H9 (cell line): ENCODE results near the gene KRTAP9-3. TPM values are rescaled to one million over a fixed set of nuclear protein-coding genes. Genes with fewer than 3 reads are reported as not detected.

Experiments
- DNase-seq: peaks from one replicate; pipeline ENCODE4 v3.0.0-alpha.2; 2017
- H2AFZ ChIP-seq: one replicate; pipeline ENCODE4 v1.6.1; 2013; ENCODE audit warnings: mild to moderate bottlenecking, low read length, control low read depth, moderate library complexity
- H2AK5ac ChIP-seq: 2 replicates; pipeline ENCODE4 v1.6.1; 2013; ENCODE audit warnings: low read length, control low read depth, mixed read lengths; ENCODE audit not compliant: insufficient read length
- H2BK120ac ChIP-seq: one replicate; pipeline ENCODE4 v1.6.1; 2013; ENCODE audit warnings: low read depth, mild to moderate bottlenecking, low read length, control low read depth, inconsistent platforms; ENCODE audit not compliant: poor library complexity, severe bottlenecking
- H2BK12ac ChIP-seq: 2 replicates; pipeline ENCODE4 v1.6.1; 2013; ENCODE audit warnings: low read length, control low read depth, mixed read lengths, low read depth; ENCODE audit not compliant: insufficient read length
- H2BK15ac ChIP-seq: 2 replicates; pipeline ENCODE4 v1.6.1; 2013; ENCODE audit warnings: low read depth, low read length, control low read depth
- H2BK20ac ChIP-seq: one replicate; pipeline ENCODE4 v1.6.1; 2013; ENCODE audit warnings: low read depth, mild to moderate bottlenecking, low read length, control low read depth, inconsistent platforms; ENCODE audit not compliant: poor library complexity, severe bottlenecking
- H2BK5ac ChIP-seq: 2 replicates; pipeline ENCODE4 v1.6.1; 2013; ENCODE audit warnings: low read length, control low read depth, mixed read lengths; ENCODE audit not compliant: insufficient read length
- H3K14ac ChIP-seq: 2 replicates; pipeline ENCODE4 v1.6.1; 2013; ENCODE audit warnings: low read length, control low read depth; ENCODE audit not compliant: insufficient read depth
- H3K18ac ChIP-seq: 2 replicates; pipeline ENCODE4 v1.6.1; 2013; ENCODE audit warnings: low read depth, mild to moderate bottlenecking, mixed read lengths, low read length, control low read depth; ENCODE audit not compliant: insufficient read length
- H3K23ac ChIP-seq: 2 replicates; pipeline ENCODE4 v1.6.1; 2013; ENCODE audit warnings: low read length, control low read depth, mixed read lengths, low read depth; ENCODE audit not compliant: insufficient read length
- H3K23me2 ChIP-seq: 2 replicates; pipeline ENCODE4 v1.6.1; 2013; ENCODE audit warnings: low read depth, mild to moderate bottlenecking, mixed read lengths, low read length, control low read depth; ENCODE audit not compliant: insufficient read length, poor library complexity, severe bottlenecking
- H3K27ac ChIP-seq: 2 replicates; pipeline ENCODE4 v1.5.1; 2013; ENCODE audit warnings: low read length, control low read depth, mixed read lengths, low read depth; ENCODE audit not compliant: insufficient read length
- H3K27me3 ChIP-seq: 2 replicates; pipeline ENCODE4 v1.6.1; 2013; ENCODE audit warnings: low read length, control low read depth, inconsistent platforms; ENCODE audit not compliant: insufficient read depth
- H3K4ac ChIP-seq: 2 replicates; pipeline ENCODE4 v1.6.1; 2013; ENCODE audit warnings: low read depth, mild to moderate bottlenecking, control low read depth, inconsistent platforms, low read length, moderate library complexity
- H3K4me1 ChIP-seq: 2 replicates; pipeline ENCODE4 v1.6.1; 2013; ENCODE audit warnings: low read length, control low read depth, inconsistent platforms; ENCODE audit not compliant: insufficient read depth
- H3K4me2 ChIP-seq: 2 replicates; pipeline ENCODE4 v1.6.1; 2013; ENCODE audit warnings: low read length, control low read depth, mixed read lengths; ENCODE audit not compliant: insufficient read length, insufficient read depth
- H3K56ac ChIP-seq: 2 replicates; pipeline ENCODE4 v1.6.1; 2013; ENCODE audit warnings: low read depth, mild to moderate bottlenecking, mixed read lengths, low read length, control low read depth; ENCODE audit not compliant: insufficient read length
- H3K79me1 ChIP-seq: 2 replicates; pipeline ENCODE4 v1.6.1; 2013; ENCODE audit warnings: low read depth, mild to moderate bottlenecking, moderate library complexity, low read length, control low read depth, inconsistent platforms; ENCODE audit not compliant: insufficient read depth, poor library complexity, severe bottlenecking
- H3K79me2 ChIP-seq: 2 replicates; pipeline ENCODE4 v1.6.1; 2013; ENCODE audit warnings: low read length, control low read depth, inconsistent platforms; ENCODE audit not compliant: insufficient read depth
- H3K9ac ChIP-seq: 2 replicates; pipeline ENCODE4 v1.6.1; 2013; ENCODE audit warnings: low read length, control low read depth, mixed read lengths; ENCODE audit not compliant: insufficient read length; ENCODE audit errors: extremely low read depth
- H3K9me3 ChIP-seq: one replicate; pipeline ENCODE4 v1.6.1; 2013; ENCODE audit warnings: low read depth, low read length, inconsistent platforms; ENCODE audit not compliant: control insufficient read depth
- H3T11ph ChIP-seq: one replicate; pipeline ENCODE4 v1.6.1; 2013; ENCODE audit warnings: mild to moderate bottlenecking, low read length, control low read depth, inconsistent platforms
- H4K20me1 ChIP-seq: one replicate; pipeline ENCODE4 v1.6.1; 2013; ENCODE audit not compliant: control insufficient read depth, insufficient read length, insufficient read depth
- H4K5ac ChIP-seq: 2 replicates; pipeline ENCODE4 v1.6.1; 2013; ENCODE audit warnings: low read depth, mild to moderate bottlenecking, mixed read lengths, low read length, control low read depth; ENCODE audit not compliant: insufficient read length
- H4K8ac ChIP-seq: replicated peaks from 2 replicates; pipeline ENCODE4 v1.6.1; 2013; ENCODE audit warnings: low read length, control low read depth, mixed read lengths, low read depth; ENCODE audit not compliant: insufficient read length
- H4K91ac ChIP-seq: 2 replicates; pipeline ENCODE4 v1.6.1; 2013; ENCODE audit warnings: low read depth, mild to moderate bottlenecking, moderate library complexity, mixed read lengths, low read length, control low read depth; ENCODE audit not compliant: insufficient read length
- H3K27ac Mint-ChIP-seq, 3 experiments: 2 replicates in 2 of 3; 3 replicates in 1 of 3; pipeline ENCODE4 v1.8.0; 2020 to 2021; ENCODE audit warnings: mixed read lengths in 3 of 3, mild to moderate bottlenecking in 1 of 3, moderate library complexity in 1 of 3
- H3K27me3 Mint-ChIP-seq: 2 replicates; pipeline ENCODE4 v1.8.0; 2021; ENCODE audit warnings: low read depth, mild to moderate bottlenecking, moderate library complexity, mixed read lengths
- H3K36me3 Mint-ChIP-seq, 3 experiments: 2 replicates in 2 of 3; 3 replicates in 1 of 3; pipeline ENCODE4 v1.8.0; 2020 to 2021; ENCODE audit warnings: low read depth in 3 of 3, mixed read lengths in 3 of 3; ENCODE audit not compliant: insufficient read depth in 1 of 3
- H3K4me1 Mint-ChIP-seq, 2 experiments: 2 replicates each; pipeline ENCODE4 v1.8.0; 2020; ENCODE audit warnings: mixed read lengths in 2 of 2
- H3K4me3 Mint-ChIP-seq, 2 experiments: 2 replicates in 1 of 2; 3 replicates in 1 of 2; pipeline ENCODE4 v1.8.0; 2020 to 2021; ENCODE audit warnings: mild to moderate bottlenecking in 2 of 2, mixed read lengths in 2 of 2, moderate library complexity in 1 of 2
- H3K9me3 Mint-ChIP-seq, 2 experiments: 2 replicates in 1 of 2; 3 replicates in 1 of 2; pipeline ENCODE4 v1.8.0; 2020; ENCODE audit warnings: mild to moderate bottlenecking in 2 of 2, mixed read lengths in 2 of 2, moderate library complexity in 1 of 2
- WGBS: extraction: QIAGEN DNeasy Blood & Tissue Kit; methylation state at CpG from one replicate; pipeline ENCODE4 v1.1.7; 2013; ENCODE audit warnings: missing lambda C conversion rate, low lambda C conversion rate, mixed read lengths; ENCODE audit not compliant: insufficient read length; ENCODE audit errors: extremely low coverage; 5-methylcytosine and 5-hydroxymethylcytosine counted together
- total RNA-seq: library from RNA; stranded (reverse); gene quantifications from 2 replicates; pipeline ENCODE4 v1.2.1, GENCODE V29; 2021
- TF ChIP-seq, protein P1 (sequence below): fragments of 200-600 bp; sonication (generic); conservative IDR thresholded peaks from 3 replicates; pipeline ENCODE4 v1.8.0; 2021; ENCODE audit warnings: antibody characterized with exemption, mild to moderate bottlenecking

KRTAP9-3 gene
- total RNA-seq, 1 experiment from 2014 or later = not detected

- H4K91ac ChIP-seq = no peak overlapping the region
- H2BK120ac ChIP-seq = no peak overlapping the region
- TF ChIP-seq, protein P1, sequence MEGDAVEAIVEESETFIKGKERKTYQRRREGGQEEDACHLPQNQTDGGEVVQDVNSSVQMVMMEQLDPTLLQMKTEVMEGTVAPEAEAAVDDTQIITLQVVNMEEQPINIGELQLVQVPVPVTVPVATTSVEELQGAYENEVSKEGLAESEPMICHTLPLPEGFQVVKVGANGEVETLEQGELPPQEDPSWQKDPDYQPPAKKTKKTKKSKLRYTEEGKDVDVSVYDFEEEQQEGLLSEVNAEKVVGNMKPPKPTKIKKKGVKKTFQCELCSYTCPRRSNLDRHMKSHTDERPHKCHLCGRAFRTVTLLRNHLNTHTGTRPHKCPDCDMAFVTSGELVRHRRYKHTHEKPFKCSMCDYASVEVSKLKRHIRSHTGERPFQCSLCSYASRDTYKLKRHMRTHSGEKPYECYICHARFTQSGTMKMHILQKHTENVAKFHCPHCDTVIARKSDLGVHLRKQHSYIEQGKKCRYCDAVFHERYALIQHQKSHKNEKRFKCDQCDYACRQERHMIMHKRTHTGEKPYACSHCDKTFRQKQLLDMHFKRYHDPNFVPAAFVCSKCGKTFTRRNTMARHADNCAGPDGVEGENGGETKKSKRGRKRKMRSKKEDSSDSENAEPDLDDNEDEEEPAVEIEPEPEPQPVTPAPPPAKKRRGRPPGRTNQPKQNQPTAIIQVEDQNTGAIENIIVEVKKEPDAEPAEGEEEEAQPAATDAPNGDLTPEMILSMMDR = no peak
- H4K8ac ChIP-seq = no peak overlapping the region
- no peaks in the 10 kb centered on the region for H3K9me3 ChIP-seq
- no peak overlapping the region for H3K14ac ChIP-seq
- no peak overlapping the region for H4K5ac ChIP-seq
- no peak overlapping the region for H3K27ac ChIP-seq
- Mint-ChIP-seq H3K27me3 (peaks cover 4% of the 10 kb centered on the region), H3K27ac (no peak overlapping the region), H3K4me1 (no peaks in the 10 kb centered on the region), H3K9me3 (peaks cover 0 to 8% of the 10 kb centered on the region in 2 experiments; a peak in 3 of 5 replicates), H3K4me3 (no peak overlapping the region), H3K36me3 (no peaks in the 10 kb centered on the region)
- H3K79me2 ChIP-seq = no peaks in the 10 kb centered on the region
- no peak overlapping the region for H3K18ac ChIP-seq
- no peak for DNase-seq
- no peak overlapping the region for H2BK5ac ChIP-seq
- no peaks in the 10 kb centered on the region for H3K79me1 ChIP-seq
- no peak overlapping the region for H2BK12ac ChIP-seq
- no peak overlapping the region for H3T11ph ChIP-seq
- no CpG with 5 or more reads among the region's 5 CpGs for WGBS
- H2AFZ ChIP-seq = no peak overlapping the region
- no peak overlapping the region for H3K4ac ChIP-seq
- H3K4me2 ChIP-seq = no peak overlapping the region
- no peak overlapping the region for H3K23ac ChIP-seq
- no peak overlapping the region for H2BK15ac ChIP-seq
- no peaks in the 10 kb centered on the region for H3K23me2 ChIP-seq
- no peaks in the 10 kb centered on the region for H4K20me1 ChIP-seq
- H2AK5ac ChIP-seq = no peak overlapping the region
- no peaks in the 10 kb centered on the region for H3K27me3 ChIP-seq
- no peaks in the 10 kb centered on the region for H3K4me1 ChIP-seq
- no peak overlapping the region for H3K9ac ChIP-seq
- H3K56ac ChIP-seq = no peak overlapping the region
- H2BK20ac ChIP-seq = no peak overlapping the region
These were observed 32.7 kb upstream of the KRTAP9-3 start for GRCh38 chr17:41199421-41200078.
